ENCODE measurements around the gene TOR2A. TPM values are rescaled to one million over a fixed set of nuclear protein-coding genes. Genes with fewer than 3 reads are reported as not detected.

Gene TOR2A
- polyA plus RNA-seq, 3 donors from 2014 or later, result 38.9 to 55.1 (median 49.9) TPM

DNA sequence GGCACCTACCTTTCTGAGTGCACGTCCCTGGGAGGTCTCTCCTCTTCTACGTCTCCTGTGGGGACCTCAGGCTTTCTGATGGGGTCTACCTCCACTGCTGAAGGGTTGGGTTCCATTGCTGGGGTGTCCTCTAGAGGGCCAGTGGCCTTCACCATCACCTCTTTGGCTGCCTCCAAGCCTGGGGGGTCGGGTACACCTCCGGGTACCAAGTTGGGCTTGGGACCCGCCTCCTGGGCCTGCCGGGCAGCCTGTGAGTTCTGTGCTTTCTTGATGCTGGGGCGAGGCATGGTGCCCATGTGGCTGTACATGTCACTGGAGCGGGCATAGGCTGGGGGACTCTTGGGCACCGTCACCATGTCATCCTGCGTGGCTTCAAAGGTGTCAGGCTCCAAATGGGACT, 38.9 kb upstream of the TOR2A start:
- Mint-ChIP-seq H3K27me3 (ENCODE audit: low read depth in 3 of 3) (peaks cover 2 to 9% (median 7%) of the 10 kb centered on the region in 3 donors), H3K4me3 (peak overlapping the region in 3 of 5 donors; percentile 41 to 53 (median 48)), H3K4me1 (peaks cover 59 to 70% of the 10 kb centered on the region in 2 donors), H3K27ac (peak overlapping the region; percentile 9 to 76 (median 64)), H3K36me3 (peaks cover 5 to 15% (median 14%) of the 10 kb centered on the region in 3 donors), H3K9me3 (no peaks in the 10 kb centered on the region)
- no peak for DNase-seq

DNA sequence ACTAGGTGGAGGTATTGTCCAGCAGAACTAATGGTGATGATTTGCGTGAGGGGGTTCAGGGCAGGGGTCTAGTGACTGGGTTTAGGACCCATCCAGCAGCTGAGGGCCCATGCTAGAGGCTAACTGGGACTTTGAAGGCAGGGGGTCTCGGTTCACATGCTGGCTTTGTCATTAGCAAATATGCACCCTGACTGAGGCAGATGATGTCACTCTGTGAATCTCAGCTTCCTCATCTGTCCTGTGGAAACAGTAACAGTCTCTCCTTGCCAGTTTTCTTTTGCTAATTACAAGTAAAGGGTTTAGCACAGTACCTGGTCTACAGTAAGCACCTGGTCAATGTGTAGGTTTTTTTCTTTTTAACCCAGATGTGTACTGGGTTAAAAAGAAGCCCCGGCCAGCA, 38.2 kb upstream of the TOR2A start:
- DNase-seq, result no peak
- H3K36me3 Mint-ChIP-seq, result peaks cover 5 to 19% (median 17%) of the 10 kb centered on the region in 3 donors
- H3K4me1 Mint-ChIP-seq, result peaks cover 63 to 72% of the 10 kb centered on the region in 2 donors
- H3K9me3 Mint-ChIP-seq, result no peaks in the 10 kb centered on the region
- H3K27ac Mint-ChIP-seq, result peak overlapping the region; percentile 27 to 94 (median 58)
- H3K27me3 Mint-ChIP-seq (ENCODE audit: low read depth in 3 of 3), result peaks cover 2 to 9% (median 7%) of the 10 kb centered on the region in 3 donors
- H3K4me3 Mint-ChIP-seq, result peak overlapping the region in 1 of 5 donors; percentile 43

- Mint-ChIP-seq H3K36me3 (peaks cover 3 to 18% (median 15%) of the 10 kb centered on the region in 3 donors), H3K4me3 (peak overlapping the region in 2 of 5 donors; percentile 18 to 20), H3K9me3 (no peaks in the 10 kb centered on the region), H3K4me1 (peaks cover 63 to 76% of the 10 kb centered on the region in 2 donors), H3K27me3 (ENCODE audit: low read depth in 3 of 3) (peaks cover 2 to 10% (median 6%) of the 10 kb centered on the region in 3 donors), H3K27ac (peak overlapping the region in 5 of 6 donors; percentile 28 to 98 (median 94))
- DNase-seq, result no peak
Observed at GRCh38 chr9:127772603-127773002, 37.5 kb upstream of the TOR2A start.

DNA sequence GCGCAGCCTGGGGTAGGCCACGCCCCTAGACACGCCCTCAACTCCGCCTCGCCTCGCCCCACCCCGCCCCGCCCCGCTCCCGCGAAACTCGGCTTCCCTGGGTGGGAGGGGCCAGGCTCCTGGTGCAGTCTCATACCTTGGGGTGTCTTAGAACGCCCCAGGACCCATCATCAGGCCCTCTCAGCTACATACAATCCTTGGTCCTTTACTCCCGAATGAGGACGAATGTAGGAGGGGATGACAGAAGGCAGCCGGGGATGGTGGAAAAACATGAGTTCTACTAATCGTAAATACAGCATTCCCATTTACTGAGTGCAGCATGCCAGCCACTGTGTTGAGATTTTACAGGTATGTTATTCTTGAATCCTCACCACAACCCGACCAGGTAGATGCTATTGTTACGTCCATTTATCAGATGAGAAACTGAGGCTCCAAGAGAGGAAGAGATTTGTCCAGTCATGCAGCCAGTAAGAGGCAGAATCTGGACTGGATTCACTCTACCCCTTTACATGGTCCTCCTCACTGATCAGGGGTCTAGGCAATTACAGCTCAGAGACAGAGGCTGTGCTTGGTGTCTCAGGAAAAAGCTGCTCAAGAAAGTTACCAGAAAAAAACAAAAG, 36.6 kb upstream of the TOR2A start:
- H3K9me3 Mint-ChIP-seq, result no peaks in the 10 kb centered on the region
- no peak for DNase-seq
- H3K27ac Mint-ChIP-seq, result peak overlapping the region; percentile 94 to 98 (median 97)
- H3K4me3 Mint-ChIP-seq, result peak overlapping the region; percentile 86 to 91 (median 89)
- peaks cover 67 to 77% of the 10 kb centered on the region in 2 donors for H3K4me1 Mint-ChIP-seq
- H3K36me3 Mint-ChIP-seq, result peaks cover 5 to 21% (median 13%) of the 10 kb centered on the region in 3 donors
- peaks cover 0 to 9% (median 2%) of the 10 kb centered on the region in 3 donors for H3K27me3 Mint-ChIP-seq (ENCODE audit: low read depth in 3 of 3)

- Mint-ChIP-seq H3K27me3 (ENCODE audit: low read depth in 3 of 3) (peaks cover 0 to 7% (median 0%) of the 10 kb centered on the region in 3 donors), H3K4me1 (peaks cover 67 to 76% of the 10 kb centered on the region in 2 donors), H3K4me3 (peak overlapping the region; percentile 86 to 91 (median 89)), H3K36me3 (peaks cover 5 to 26% (median 13%) of the 10 kb centered on the region in 3 donors), H3K27ac (peak overlapping the region; percentile 94 to 98 (median 97)), H3K9me3 (no peaks in the 10 kb centered on the region)
- peak; percentile 91 to 92 (median 92) for DNase-seq
Observed at GRCh38 chr9:127770905-127771569, 35.9 kb upstream of the TOR2A start.

DNA sequence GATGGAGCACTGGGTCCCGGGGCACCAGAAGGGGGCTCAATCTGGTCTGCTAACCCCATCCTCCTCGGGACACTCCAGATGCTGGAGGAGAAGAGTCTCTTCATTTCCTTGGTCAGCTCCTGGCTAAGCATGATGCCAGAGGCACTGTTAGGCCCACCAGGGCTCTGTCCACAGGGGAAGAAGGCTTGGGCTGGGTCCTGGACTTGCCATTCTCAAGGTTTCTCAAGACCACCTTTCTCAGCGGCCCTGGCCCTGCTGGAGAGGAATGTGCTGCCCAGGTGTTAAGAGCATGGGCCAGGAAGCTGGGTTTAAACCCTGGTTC, 35.5 kb upstream of the TOR2A start:
- Mint-ChIP-seq H3K27ac (peak overlapping the region; percentile 94 to 98 (median 97)), H3K36me3 (peaks cover 5 to 31% (median 15%) of the 10 kb centered on the region in 3 donors), H3K4me1 (peaks cover 72 to 78% of the 10 kb centered on the region in 2 donors), H3K9me3 (no peaks in the 10 kb centered on the region), H3K4me3 (peak overlapping the region; percentile 86 to 91 (median 89)), H3K27me3 (ENCODE audit: low read depth in 3 of 3) (peaks cover 0 to 7% (median 0%) of the 10 kb centered on the region in 3 donors)
- no peak for DNase-seq

- H3K27ac Mint-ChIP-seq, result peak overlapping the region; percentile 94 to 98 (median 97)
- DNase-seq, result no peak
- no peaks in the 10 kb centered on the region for H3K9me3 Mint-ChIP-seq
- peaks cover 0 to 7% (median 0%) of the 10 kb centered on the region in 3 donors for H3K27me3 Mint-ChIP-seq (ENCODE audit: low read depth in 3 of 3)
- H3K4me3 Mint-ChIP-seq, result peak overlapping the region; percentile 86 to 91 (median 89)
- H3K4me1 Mint-ChIP-seq, result peaks cover 76 to 80% of the 10 kb centered on the region in 2 donors
- peaks cover 10 to 35% (median 20%) of the 10 kb centered on the region in 3 donors for H3K36me3 Mint-ChIP-seq
Observed at GRCh38 chr9:127769929-127770582, 35.0 kb upstream of the TOR2A start.

DNA sequence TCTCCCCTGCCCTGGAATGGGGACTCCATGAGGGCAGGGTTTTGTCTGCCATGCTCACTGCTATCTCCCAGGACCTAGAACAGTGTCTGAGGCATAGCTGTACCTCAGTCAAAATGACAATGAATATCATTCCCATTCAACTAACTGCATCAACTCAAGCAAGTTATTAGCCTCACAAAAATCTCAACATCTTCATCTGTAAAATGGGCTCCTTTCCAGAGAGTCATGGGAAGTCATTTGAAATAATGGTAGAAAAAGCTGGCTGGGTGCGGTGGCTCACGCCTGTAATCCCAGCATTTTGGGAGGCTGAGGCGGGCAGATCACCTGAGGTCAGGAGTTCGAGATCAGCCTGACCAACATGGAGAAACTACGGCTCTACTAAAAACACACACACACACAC, 34.0 kb upstream of the TOR2A start:
- Mint-ChIP-seq H3K4me3 (peak overlapping the region; percentile 38 to 86 (median 60)), H3K36me3 (peaks cover 11 to 36% (median 18%) of the 10 kb centered on the region in 3 donors), H3K9me3 (no peaks in the 10 kb centered on the region)

DNA sequence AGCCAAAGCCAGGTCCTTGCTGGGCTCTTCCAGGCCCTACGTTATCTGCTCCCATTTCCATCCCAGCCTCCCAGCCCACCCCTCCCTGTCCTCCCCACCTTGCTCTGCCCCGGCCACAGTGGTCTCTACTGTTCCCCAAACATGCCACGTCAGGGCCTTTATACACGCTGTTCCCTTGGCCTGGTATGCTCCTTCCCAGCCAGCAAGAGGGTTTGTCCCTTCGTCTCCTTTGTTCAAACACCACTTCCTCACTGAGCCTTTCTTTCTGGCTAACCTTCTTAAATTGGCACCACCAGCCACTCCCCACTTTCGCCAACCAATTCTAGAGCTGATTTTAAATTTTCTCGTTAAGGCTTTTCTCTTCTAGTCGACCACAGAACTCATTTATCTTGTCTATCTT, 33.6 kb upstream of the TOR2A start:
- H3K9me3 Mint-ChIP-seq, result no peaks in the 10 kb centered on the region
- H3K36me3 Mint-ChIP-seq, result peaks cover 11 to 36% (median 16%) of the 10 kb centered on the region in 3 donors
- peaks cover 0 to 7% (median 0%) of the 10 kb centered on the region in 3 donors for H3K27me3 Mint-ChIP-seq (ENCODE audit: low read depth in 3 of 3)
- H3K27ac Mint-ChIP-seq, result peak overlapping the region; percentile 76 to 98 (median 95)
- H3K4me3 Mint-ChIP-seq, result peak overlapping the region; percentile 38 to 86 (median 60)
- DNase-seq, result no peak
- peaks cover 79 to 83% of the 10 kb centered on the region in 2 donors for H3K4me1 Mint-ChIP-seq

More for the DNA sequence above, 34.0 kb upstream of the TOR2A start:
- Mint-ChIP-seq H3K4me1 (peaks cover 78 to 82% of the 10 kb centered on the region in 2 donors), H3K27me3 (ENCODE audit: low read depth in 3 of 3) (peaks cover 0 to 7% (median 0%) of the 10 kb centered on the region in 3 donors), H3K27ac (peak overlapping the region; percentile 76 to 98 (median 95))
- no peak for DNase-seq

DNA sequence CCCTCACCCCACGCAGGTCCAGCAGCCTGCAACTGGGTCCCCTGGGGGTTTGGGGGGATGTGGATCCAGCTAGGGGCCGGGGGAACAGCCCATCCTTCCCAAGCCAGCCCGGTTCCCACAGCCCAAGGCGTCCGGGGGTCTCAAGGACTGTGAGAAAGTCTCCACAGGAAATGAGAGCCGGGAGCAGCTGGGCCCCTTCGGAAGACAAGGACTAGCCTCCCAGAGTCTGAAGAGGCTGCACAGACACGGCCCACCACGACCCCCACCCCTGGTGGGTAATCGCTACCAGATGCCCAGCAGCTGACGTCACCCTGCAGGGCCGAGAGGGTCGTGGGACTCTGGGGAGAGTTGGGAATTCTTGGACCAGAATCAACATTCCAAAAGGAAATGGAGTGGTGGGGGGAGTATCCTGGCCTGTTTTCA, 32.8 kb upstream of the TOR2A start:
- H3K27me3 Mint-ChIP-seq (ENCODE audit: low read depth in 3 of 3), result peaks cover 0 to 7% (median 0%) of the 10 kb centered on the region in 3 donors

GRCh38 chr9:127767410-127767809, 32.3 kb upstream of the TOR2A start:
- peaks cover 11 to 40% (median 12%) of the 10 kb centered on the region in 3 donors for H3K36me3 Mint-ChIP-seq
- no peaks in the 10 kb centered on the region for H3K9me3 Mint-ChIP-seq
- peak overlapping the region; percentile 69 to 96 (median 92) for H3K27ac Mint-ChIP-seq
- peaks cover 92% of the 10 kb centered on the region in 2 donors for H3K4me1 Mint-ChIP-seq
- DNase-seq, result no peak
- H3K4me3 Mint-ChIP-seq, result peak overlapping the region; percentile 46 to 84 (median 64)
- H3K27me3 Mint-ChIP-seq (ENCODE audit: low read depth in 3 of 3), result peaks cover 0 to 7% (median 0%) of the 10 kb centered on the region in 3 donors

More for the DNA sequence above, 32.8 kb upstream of the TOR2A start:
- DNase-seq, result no peak
- peak overlapping the region; percentile 89 to 98 (median 96) for H3K27ac Mint-ChIP-seq
- peaks cover 87 to 88% of the 10 kb centered on the region in 2 donors for H3K4me1 Mint-ChIP-seq
- H3K4me3 Mint-ChIP-seq, result peak overlapping the region in 3 of 5 donors; percentile 33 to 64 (median 46)
- H3K9me3 Mint-ChIP-seq, result no peaks in the 10 kb centered on the region
- peaks cover 11 to 40% (median 13%) of the 10 kb centered on the region in 3 donors for H3K36me3 Mint-ChIP-seq

DNA sequence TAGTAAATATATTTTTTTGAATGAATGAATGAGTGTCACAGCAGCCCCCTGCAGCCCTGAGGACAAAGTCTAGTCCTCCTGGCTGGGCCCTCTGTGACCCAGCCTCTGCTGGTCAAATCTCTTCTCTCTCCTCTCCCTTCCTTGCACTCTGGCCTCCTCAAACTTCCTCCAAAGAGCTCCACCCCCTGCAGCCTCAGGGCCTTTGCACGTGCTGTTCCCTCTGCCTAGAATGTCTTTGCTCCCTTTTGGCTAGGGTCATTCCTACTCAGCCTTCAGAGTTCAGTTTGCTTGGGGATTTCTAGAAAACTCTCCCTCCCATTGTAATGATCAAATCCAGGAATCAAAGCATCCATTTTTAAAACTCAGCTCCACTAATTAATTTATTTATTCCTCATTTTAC, 30.3 kb upstream of the TOR2A start:
- Mint-ChIP-seq H3K36me3 (peaks cover 11 to 40% (median 12%) of the 10 kb centered on the region in 3 donors), H3K4me3 (no peak overlapping the region)

DNA sequence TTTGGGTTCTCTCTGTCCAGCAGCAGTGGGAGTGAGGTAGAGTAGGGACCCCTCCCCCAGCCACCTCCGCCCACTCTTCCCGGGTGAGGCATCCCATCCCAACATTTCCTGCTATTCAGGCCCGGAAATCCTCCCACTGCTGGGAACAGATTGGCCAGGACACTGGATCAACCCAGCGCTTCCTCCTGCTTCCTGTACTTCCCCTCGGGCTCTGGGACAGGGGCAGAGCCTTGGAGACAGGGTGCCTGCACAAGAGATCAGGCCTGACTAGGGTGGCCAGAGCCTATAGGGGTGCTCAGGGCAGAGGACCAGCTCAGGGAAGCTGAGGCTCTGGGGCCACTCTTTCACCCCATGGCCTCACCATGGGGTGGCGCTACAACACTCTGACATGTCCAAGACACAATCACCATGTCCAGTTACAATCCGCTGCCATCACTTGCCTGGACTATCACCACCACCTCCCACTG, 28.9 kb upstream of the TOR2A start:
- Mint-ChIP-seq H3K27ac (peak overlapping the region; percentile 69 to 96 (median 88)), H3K27me3 (ENCODE audit: low read depth in 3 of 3) (peaks cover 0 to 1% (median 0%) of the 10 kb centered on the region in 3 donors), H3K36me3 (peaks cover 10 to 38% (median 11%) of the 10 kb centered on the region in 3 donors), H3K4me1 (peaks cover 68 to 73% of the 10 kb centered on the region in 2 donors), H3K9me3 (no peaks in the 10 kb centered on the region), H3K4me3 (peak overlapping the region in 1 of 5 donors; percentile 59)
- peak; percentile 38 to 48 (median 42) for DNase-seq

More for the DNA sequence above, 30.3 kb upstream of the TOR2A start:
- H3K4me1 Mint-ChIP-seq, result peaks cover 82 to 86% of the 10 kb centered on the region in 2 donors
- peaks cover 0 to 1% (median 0%) of the 10 kb centered on the region in 3 donors for H3K27me3 Mint-ChIP-seq (ENCODE audit: low read depth in 3 of 3)
- no peaks in the 10 kb centered on the region for H3K9me3 Mint-ChIP-seq
- no peak for DNase-seq
- peak overlapping the region; percentile 69 to 94 (median 88) for H3K27ac Mint-ChIP-seq
